Adipose tissue (tissue), 3 donors: ENCODE results near the gene PTPRD. TPM values are rescaled to one million over a fixed set of nuclear protein-coding genes. Genes with fewer than 3 reads are reported as not detected.

Source experiments
- H3K27ac ChIP-seq: one replicate; pipeline ENCODE4 v1.5.1; 2013; ENCODE audit warnings: low read depth, low read length
- WGBS, 3 donors: extraction: QIAGEN DNeasy Blood & Tissue Kit; methylation state at CpG; one replicate each; pipeline ENCODE4 v1.1.7; 2013; 5-methylcytosine and 5-hydroxymethylcytosine counted together
- polyA plus RNA-seq, 3 donors: library from polyadenylated mRNA; stranded (reverse); fragments of 200-250 nt; gene quantifications; one replicate each; pipeline ENCODE4 v1.2.3, GENCODE V29; 2013
- donor health status: healthy with polysubstance abuse.
- donor health status: Bipolar disorder and iron deficiency.
- donor health status: healthy.

PTPRD gene
- polyA plus RNA-seq, 3 donors, result 1.4 to 3.9 (median 2.1) TPM

- WGBS, 3 donors, result 30 to 86% (median 83%) methylated on average over 2 of the region's 2 CpGs
- H3K27ac ChIP-seq, result no peak overlapping the region
Observed at GRCh38 chr9:10341057-10341456, 271.7 kb downstream of the PTPRD start.

GRCh38 chr9:10339152-10339551, 273.6 kb downstream of the PTPRD start:
- no peak overlapping the region for H3K27ac ChIP-seq

GRCh38 chr9:10331157-10331556, 281.6 kb downstream of the PTPRD start:
- WGBS, 3 donors, result 45 to 48% (median 47%) methylated on average over 2 of the region's 2 CpGs
- H3K27ac ChIP-seq, result no peak overlapping the region

GRCh38 chr9:10282084-10282483, 330.7 kb downstream of the PTPRD start:
- WGBS, 3 donors, result 67 to 85% (median 82%) methylated on average over 2 of the region's 2 CpGs
- no peak overlapping the region for H3K27ac ChIP-seq

- no peak overlapping the region for H3K27ac ChIP-seq
- 61 to 72% (median 66%) methylated on average over 1 of the region's 1 CpG for WGBS, 3 donors
Observed at GRCh38 chr9:10274988-10275387, 337.8 kb downstream of the PTPRD start.

- 15 to 29% (median 29%) methylated on average over 4 of the region's 4 CpGs for WGBS, 3 donors
- H3K27ac ChIP-seq, result no peak overlapping the region
Observed at GRCh38 chr9:10274175-10274574, 338.6 kb downstream of the PTPRD start.

- H3K27ac ChIP-seq, result no peak overlapping the region
Observed at GRCh38 chr9:10272830-10273229, 340.0 kb downstream of the PTPRD start.

- WGBS, 3 donors, result 14 to 25% (median 24%) methylated on average over 8 of the region's 8 CpGs
- H3K27ac ChIP-seq, result no peak overlapping the region
Observed at GRCh38 chr9:10268531-10269485, 344.0 kb downstream of the PTPRD start.

GRCh38 chr9:10265153-10265631, 347.6 kb downstream of the PTPRD start:
- 62 to 89% (median 83%) methylated on average over 2 of the region's 2 CpGs for WGBS, 3 donors
- no peak overlapping the region for H3K27ac ChIP-seq

GRCh38 chr9:10260501-10260900, 352.3 kb downstream of the PTPRD start:
- WGBS, 3 donors, result 68 to 86% (median 80%) methylated on average over 1 of the region's 1 CpG
- no peak overlapping the region for H3K27ac ChIP-seq

- 75 to 81% (median 78%) methylated on average over 4 of the region's 4 CpGs for WGBS, 3 donors
Observed at GRCh38 chr9:10259668-10260067, 353.1 kb downstream of the PTPRD start.

GRCh38 chr9:10255758-10256157, 357.0 kb downstream of the PTPRD start:
- H3K27ac ChIP-seq, result no peak overlapping the region

More at GRCh38 chr9:10259668-10260067, 353.1 kb downstream of the PTPRD start:
- H3K27ac ChIP-seq, result no peak overlapping the region

GRCh38 chr9:10254338-10254737, 358.5 kb downstream of the PTPRD start:
- WGBS, 3 donors, result 35 to 40% (median 38%) methylated on average over 3 of the region's 3 CpGs
- H3K27ac ChIP-seq, result no peak overlapping the region

More at GRCh38 chr9:10255758-10256157, 357.0 kb downstream of the PTPRD start:
- 42 to 91% (median 88%) methylated on average over 4 of the region's 4 CpGs for WGBS, 3 donors

- 90 to 94% (median 92%) methylated on average over 4 of the region's 4 CpGs for WGBS, 3 donors
- H3K27ac ChIP-seq, result no peak overlapping the region
Observed at GRCh38 chr9:10253341-10253740, 359.5 kb downstream of the PTPRD start.

GRCh38 chr9:10252174-10252573, 360.6 kb downstream of the PTPRD start:
- no peak overlapping the region for H3K27ac ChIP-seq
- WGBS, 3 donors, result 35 to 80% (median 74%) methylated on average over 2 of the region's 2 CpGs

GRCh38 chr9:10251490-10251889, 361.3 kb downstream of the PTPRD start:
- WGBS, 3 donors, result 63 to 84% (median 79%) methylated on average over 1 of the region's 1 CpG
- H3K27ac ChIP-seq, result no peak overlapping the region

GRCh38 chr9:10250219-10250618, 362.6 kb downstream of the PTPRD start:
- H3K27ac ChIP-seq, result no peak overlapping the region
- WGBS, 3 donors, result 49 to 68% (median 53%) methylated on average over 1 of the region's 1 CpG

GRCh38 chr9:10248890-10249289, 363.9 kb downstream of the PTPRD start:
- 79 to 90% (median 88%) methylated on average over 1 of the region's 1 CpG for WGBS, 3 donors
- no peak overlapping the region for H3K27ac ChIP-seq

GRCh38 chr9:10242255-10242654, 370.5 kb downstream of the PTPRD start:
- H3K27ac ChIP-seq, result no peak overlapping the region
- WGBS, 3 donors, result 66 to 72% (median 66%) methylated on average over 2 of the region's 2 CpGs

GRCh38 chr9:10238087-10238486, 374.7 kb downstream of the PTPRD start:
- WGBS, 3 donors, result 56 to 100% (median 64%) methylated on average over 1 of the region's 1 CpG
- no peak overlapping the region for H3K27ac ChIP-seq
